AG08396 (cell line): ENCODE results near the gene MYBBP1A.

Experiments used
- DNase-seq: peaks from one replicate; pipeline ENCODE4 v3.0.0; 2012; ENCODE audit warnings: low spot score, mixed read lengths

Gene MYBBP1A

DNA sequence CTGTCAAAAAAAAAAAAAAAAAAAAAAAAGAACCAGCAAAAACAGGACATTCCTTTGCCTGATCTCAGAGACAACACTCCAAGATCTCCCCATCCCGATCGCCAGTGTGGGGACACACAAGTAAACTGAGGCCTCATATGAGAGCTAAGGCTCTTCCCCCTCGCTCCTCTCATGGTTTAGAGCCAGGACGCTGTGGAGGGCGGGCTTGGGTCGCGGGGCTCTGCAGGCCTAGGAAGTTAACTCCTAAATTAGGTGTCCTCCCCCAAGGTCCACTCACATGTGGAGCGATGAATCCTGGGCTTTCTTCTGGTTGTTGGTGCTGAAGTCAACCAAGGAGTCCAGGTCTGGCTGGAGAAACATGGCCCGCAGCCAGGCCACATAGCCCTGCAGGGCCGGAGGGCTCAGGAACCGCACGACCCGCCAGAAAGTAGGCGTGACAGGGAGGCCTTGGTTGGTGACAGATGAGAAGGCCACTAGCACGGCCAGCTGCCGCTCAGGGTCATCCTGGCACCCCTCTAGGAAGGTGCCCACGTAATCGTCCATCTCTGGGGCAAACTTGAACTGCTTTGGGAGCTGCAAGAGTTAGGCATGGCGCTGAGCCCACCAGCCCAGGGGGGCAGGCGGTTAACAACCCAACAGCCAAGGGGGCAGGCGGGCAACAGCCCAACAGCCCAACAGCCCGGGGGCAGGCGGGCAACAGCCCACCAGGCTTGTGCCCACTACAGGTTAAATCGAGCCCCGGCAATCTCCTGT is 5.2 kb downstream of the MYBBP1A start:
- DNase-seq, result no peak

GRCh38 chr17:4548721-4549531 is 6.3 kb downstream of the MYBBP1A start:
- DNase-seq, result no peak

DNA sequence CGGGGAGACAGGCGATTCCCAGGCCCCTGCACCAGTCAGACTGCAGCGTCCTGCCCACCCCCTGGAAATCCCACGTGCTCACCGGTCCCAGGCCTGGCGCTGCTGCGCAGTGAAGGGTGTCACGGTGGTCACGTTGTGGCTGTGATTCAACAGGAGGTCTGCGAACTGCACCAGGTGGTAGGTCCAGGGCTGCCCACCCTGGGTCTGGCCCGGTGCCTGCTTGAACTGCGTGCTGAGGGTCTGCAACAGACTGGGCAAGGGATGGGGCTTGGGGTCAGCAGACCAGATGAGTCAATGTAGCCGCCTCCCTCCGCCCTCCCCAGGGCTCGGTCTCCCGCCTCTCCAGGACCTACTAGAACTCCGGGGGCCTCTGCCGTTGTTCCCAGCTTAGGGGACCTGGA is 7.1 kb downstream of the MYBBP1A start:
- DNase-seq, result no peak

DNA sequence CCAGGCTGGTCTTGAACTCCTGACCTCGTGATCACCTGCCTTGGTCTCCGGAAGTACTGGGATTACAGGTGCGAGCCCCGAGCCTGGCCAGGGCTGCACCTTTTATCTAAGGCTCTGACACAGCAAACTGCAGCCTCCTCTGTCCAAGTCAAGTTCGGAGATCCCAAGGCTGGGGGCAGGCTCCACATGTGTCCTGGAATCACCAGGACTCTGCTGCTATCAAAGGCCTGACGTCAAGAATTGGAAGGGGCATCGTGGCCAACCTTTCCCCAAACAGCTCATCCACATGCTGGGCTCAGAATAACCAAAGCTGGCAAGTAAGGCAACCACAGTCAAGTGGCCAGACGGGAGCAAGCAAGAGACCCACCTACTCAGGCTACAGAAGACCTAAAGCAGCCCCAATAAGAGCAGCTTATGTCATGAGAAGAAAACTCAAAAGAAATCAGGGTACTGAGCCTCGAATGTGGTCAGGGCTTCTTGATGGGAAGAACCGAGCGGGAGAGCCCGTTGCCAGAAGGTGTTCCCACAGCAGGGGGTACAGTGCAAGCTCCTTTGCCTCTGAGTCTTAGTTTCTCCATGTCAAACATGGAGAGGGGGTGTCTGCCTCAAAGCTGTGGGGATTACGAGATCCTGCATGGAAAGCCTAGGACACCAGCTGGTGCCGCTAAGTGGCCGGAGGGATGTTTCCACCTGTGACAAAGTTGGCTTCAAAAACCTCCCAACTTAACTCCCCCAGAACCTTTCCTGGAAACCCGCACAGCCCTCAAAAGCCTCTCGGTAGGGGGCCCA is 7.9 kb downstream of the MYBBP1A start:
- no peak for DNase-seq

DNA sequence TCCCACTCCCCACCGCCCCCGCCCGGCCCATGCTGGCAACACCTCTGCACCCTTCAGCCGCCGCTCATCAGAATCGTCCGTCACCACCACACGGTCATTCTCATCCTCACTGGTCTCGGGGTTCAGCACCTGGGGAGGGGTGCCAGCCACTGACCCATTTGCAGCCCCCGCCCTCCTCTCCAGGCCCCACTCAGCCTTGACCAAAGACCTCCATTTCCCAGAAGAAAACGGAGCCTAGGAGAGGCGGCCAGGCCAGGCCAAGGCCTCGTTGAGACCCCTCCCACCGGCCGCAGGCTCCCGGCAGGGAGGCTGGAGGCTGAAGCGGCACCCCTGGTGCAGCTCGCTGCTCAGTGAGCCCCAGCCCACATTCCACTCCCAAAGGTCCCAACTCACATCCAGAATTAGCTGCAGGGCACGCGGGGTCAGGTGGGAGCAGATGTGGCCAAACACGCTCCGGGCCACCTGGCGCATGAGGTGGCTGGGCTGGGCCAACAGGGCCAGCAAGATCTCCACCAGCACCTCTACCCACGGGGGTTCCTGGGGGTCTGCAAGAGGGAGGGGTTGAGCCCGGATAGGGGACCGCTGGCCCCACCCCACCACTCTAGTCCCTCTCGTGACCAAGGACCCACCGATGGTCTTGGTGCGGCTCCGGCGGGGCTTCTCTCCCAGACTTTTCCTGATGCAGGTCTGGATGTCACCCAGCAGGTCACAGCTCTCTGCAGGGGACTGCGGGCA is 9.8 kb downstream of the MYBBP1A start:
- DNase-seq, result no peak

DNA sequence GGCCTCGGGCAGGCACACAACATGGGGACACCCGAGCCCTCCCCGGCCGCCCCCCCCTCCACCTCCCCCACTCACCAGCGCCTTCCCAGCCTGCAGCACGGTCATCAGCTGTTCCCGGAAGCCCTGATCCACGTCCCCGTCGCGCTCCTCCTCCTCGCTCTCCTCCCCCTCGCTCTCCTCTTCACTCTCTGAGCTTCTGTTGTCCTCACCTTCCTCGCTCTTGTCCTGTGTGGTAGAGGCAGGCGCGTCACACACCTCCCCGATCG is 10.3 kb downstream of the MYBBP1A start:
- no peak for DNase-seq

GRCh38 chr17:4544135-4544950 is 10.8 kb downstream of the MYBBP1A start:
- DNase-seq, result no peak

DNA sequence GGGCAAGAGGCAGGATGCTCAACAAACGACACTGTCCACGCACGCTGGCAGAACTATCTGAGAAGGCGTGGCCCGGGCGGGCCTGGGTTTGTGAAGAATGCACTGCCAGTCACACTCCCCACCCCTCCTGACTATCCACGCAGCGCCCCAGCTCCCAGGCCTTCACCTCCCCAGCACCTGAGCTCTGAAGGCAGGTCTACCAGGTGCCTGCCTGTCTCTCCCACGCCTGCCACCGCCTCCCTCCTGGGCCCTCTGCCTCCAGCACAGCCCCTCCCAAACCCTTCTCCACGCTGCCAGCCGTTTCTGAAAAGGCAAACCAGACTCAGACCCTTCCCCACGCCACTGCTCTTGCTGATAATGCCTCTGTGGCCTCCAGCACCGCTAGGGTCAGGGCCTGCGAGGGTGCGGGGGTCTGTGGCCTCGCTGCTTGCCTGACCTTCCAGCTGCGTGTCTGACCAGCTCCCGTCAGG is 11.6 kb downstream of the MYBBP1A start:
- no peak for DNase-seq

GRCh38 chr17:4542726-4543191 is 12.4 kb downstream of the MYBBP1A start:
- DNase-seq, result no peak

- no peak for DNase-seq
These were observed 13.0 kb downstream of the MYBBP1A start for GRCh38 chr17:4542003-4542725.

GRCh38 chr17:4541328-4542002 is 13.7 kb downstream of the MYBBP1A start:
- DNase-seq, result no peak

DNA sequence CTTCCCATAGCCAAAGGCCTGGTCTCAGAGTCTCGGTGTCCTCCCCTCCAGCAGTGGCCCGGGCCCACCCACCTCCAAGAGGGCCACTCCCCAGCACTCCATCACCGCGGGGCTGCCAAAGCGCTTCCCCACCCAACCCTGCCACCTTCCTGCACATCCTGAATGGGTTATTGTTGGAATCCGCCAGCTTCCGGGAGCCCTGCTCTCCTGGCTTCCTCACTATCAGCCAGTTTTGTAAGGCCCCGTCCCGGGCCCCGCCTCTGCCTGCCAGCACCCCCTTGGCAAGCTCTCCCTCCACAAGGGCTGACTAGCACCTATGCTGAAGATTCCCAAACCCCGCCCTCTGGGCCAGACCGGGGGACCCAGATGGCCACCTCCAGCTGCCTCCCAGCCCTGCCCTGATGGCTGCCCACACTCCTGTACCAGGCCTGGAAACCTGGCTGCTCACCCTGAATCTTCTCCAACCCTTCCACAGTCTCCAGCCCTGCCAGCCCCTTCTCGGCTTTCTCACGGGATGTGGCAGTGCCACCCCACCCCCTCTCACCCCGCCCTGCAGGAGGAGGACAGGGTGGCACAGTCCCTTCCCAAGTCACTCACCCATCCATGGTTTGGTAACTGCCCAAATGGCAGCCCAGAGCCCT is 14.4 kb downstream of the MYBBP1A start:
- DNase-seq, result no peak

- DNase-seq, result no peak
These were observed 14.9 kb downstream of the MYBBP1A start for GRCh38 chr17:4540224-4540651.

- DNase-seq, result no peak
These were observed 15.5 kb downstream of the MYBBP1A start for GRCh38 chr17:4539576-4540223.

DNA sequence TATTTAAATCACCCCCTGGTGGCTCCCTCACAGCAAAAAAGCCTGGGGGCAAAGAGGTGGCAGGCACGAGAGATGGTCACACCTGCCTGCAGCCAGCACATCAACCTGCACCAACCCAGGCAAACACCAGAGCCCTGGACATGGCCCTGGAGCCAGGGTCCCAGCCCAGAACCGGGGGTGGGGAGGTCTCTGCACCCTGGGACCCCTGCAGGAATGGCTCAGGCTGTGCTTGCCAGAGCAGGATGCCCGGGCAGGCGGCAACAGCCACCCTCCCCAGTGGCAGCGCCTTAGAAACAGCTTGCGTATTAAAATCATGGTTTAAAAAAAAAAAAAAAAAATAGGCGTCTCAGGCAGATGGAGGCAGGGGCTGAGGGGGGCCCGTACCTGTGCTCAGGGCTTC is 16.2 kb downstream of the MYBBP1A start:
- no peak for DNase-seq

GRCh38 chr17:4538236-4539002 is 16.8 kb downstream of the MYBBP1A start:
- no peak for DNase-seq

DNA sequence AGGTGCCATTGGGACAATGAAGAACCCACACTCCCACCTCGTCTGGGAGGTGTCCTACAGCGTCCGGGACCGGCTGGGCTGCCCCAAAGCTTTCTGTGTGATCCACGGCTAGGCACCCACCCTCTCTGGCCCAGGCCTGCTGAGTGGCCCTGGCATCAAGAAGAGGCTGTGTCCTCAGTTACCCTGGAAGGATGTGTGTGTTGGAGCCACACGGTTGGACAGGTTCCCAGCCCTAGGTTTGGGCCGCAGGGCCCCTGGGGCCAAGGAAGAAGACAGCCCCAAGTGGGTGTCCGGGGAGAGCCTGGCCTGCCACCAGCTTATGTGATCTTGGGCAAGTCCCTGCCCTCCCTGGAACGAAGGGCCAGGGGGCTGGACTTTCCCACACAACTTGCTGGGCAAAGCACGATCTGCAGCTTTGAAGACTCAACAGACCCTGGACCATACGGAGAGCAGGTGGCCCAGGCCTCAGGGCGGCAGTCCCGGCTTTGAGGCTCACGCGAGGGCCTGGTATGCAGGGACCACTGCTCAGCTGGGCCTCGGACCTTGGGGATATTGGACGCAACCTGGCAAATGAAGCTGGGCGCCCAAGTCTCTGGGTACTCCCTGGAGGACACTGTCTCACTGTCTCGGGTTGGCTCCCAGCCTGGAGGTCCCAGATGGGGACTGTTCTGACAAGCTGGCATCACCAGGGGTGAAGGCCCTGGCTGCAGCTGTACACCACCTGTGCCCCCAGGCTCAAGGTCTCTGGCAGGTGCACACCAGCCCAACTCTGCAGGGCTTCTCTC is 17.5 kb downstream of the MYBBP1A start:
- DNase-seq, result no peak
